Measurements from ENCODE around the gene SLC12A5. TPM values are rescaled to one million over a fixed set of nuclear protein-coding genes. Genes with fewer than 3 reads are reported as not detected.

Gene SLC12A5
- total and polyA plus RNA-seq, 2 of the 4 experiments (the other 2 are of a cell fraction): 2.2 TPM; not detected in 1

DNA sequence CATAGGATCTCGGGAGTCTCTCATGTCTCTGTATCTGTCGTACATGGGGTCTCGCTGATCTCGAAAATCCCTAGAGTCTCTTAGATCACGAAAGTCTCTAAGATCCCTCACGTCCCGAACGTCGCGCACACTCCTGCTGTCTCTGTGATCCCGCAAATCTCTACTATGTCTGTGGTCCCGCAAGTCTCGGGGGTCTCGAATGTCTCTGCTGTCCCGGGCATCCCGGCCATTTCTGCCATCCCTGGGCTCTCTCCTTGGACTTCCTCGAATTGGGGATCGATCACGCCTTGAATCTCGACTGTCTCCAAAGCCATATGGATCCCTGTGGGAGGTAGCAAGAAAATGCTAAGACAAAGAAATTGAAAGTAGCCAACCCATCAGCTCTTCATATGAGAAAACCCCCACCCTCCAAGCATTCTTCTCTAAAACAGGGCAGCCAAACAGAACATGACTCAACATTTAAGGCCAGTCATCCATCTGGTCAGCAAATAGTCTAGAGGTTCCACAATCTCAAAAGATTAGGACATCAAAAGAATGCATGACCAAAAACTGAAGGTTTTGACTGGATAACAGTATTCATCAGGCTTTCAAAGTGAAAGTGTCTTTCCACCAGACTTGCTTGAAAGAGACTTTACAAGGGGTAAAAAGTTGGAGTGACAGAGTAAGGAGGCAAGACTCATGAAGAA lies 41.3 kb downstream of the SLC12A5 start:
- Histone ChIP-seq H3K4me3 (ENCODE audit: insufficient read depth, low read depth, low read length) (no peak overlapping the region), H3K9me3 (ENCODE audit: control insufficient read depth, insufficient read depth, low read length) (no peaks in the 10 kb centered on the region), H4K20me1 (ENCODE audit: insufficient read depth, low read length) (peaks cover 26% of the 10 kb centered on the region), H3K9ac (ENCODE audit: low read depth, low read length) (no peak overlapping the region), H3K9me1 (ENCODE audit: insufficient read depth, low read length) (peaks cover 10% of the 10 kb centered on the region), H4K8ac (ENCODE audit: low read depth in 2 of 2, low read length in 2 of 2) (no peak overlapping the region), H3K4ac (ENCODE audit: low read depth, low read length) (0 out of 2 replicates have a peak overlapping the region, but pooled peaks have one; percentile 27), H2AFZ (replicated peaks; ENCODE audit: low read length, poor library complexity) (no peak overlapping the region), H2AK5ac (ENCODE audit: low read depth, low read length) (no peak overlapping the region), H2BK15ac (ENCODE audit: low read depth, low read length) (no peak overlapping the region), H4K91ac (ENCODE audit: insufficient read depth, low read depth, low read length) (no peak overlapping the region), H3K36me3 (ENCODE audit: control insufficient read depth, insufficient read depth, low read length) (peaks cover 33% of the 10 kb centered on the region), H3K23ac (ENCODE audit: low read depth, low read length) (no peak overlapping the region), H4K5ac (ENCODE audit: low read depth, low read length) (no peak overlapping the region), H3K79me1 (ENCODE audit: low read depth in 1 of 2, low read length in 2 of 2) (peaks cover 15 to 48% of the 10 kb centered on the region in 2 experiments), H2BK5ac (ENCODE audit: low read depth, low read length, poor library complexity, severe bottlenecking) (no peak overlapping the region), H2AK9ac (replicated peaks; ENCODE audit: low read depth, low read length, poor library complexity) (peak overlapping the region; percentile 13), H3K27ac (ENCODE audit: insufficient read depth, low read length) (peak overlapping the region; percentile 40; the same call in 1 of the 2 replicates), H3K14ac (replicated peaks; ENCODE audit: low read depth, low read length) (no peak overlapping the region), H3K18ac (ENCODE audit: low read depth, low read length) (no peak overlapping the region), H3K27me3 (ENCODE audit: control insufficient read depth, insufficient read depth, low read length) (no peaks in the 10 kb centered on the region), H2BK20ac (ENCODE audit: low read depth, low read length) (no peak overlapping the region), H2BK120ac (ENCODE audit: low read depth, low read length) (no peak overlapping the region), H3K4me1 (ENCODE audit: control insufficient read depth, insufficient read depth, low read length) (peaks cover 2% of the 10 kb centered on the region; the same call in 1 of the 2 replicates), H3K56ac (ENCODE audit: extremely low read depth, insufficient read depth, low read length) (no peak overlapping the region), H3K4me2 (ENCODE audit: low read depth, low read length) (peak overlapping the region; percentile 50; the same call in 1 of the 2 replicates)
- in situ Hi-C loops (cut with MboI; ENCODE audit: low sequenced_read_pairs) (no loop called here), intact Hi-C loops (cut with micrococcal nuclease) (loop anchor here (2.0 kb wide), 1 partner anchor 14 kb away; no protein-coding TSS in a partner anchor), dilution Hi-C loops (cut with HindIII; ENCODE audit: low sequenced_read_pairs, unreplicated experiment) (no loop called here)
- no TSS peak for BruUV-seq (replicated peaks)
- ATAC-seq (ENCODE audit: low read depth): peak; percentile 96
- DNase-seq: peak; percentile 86
- peak; percentile 79 for TF ChIP-seq MAFK (IDR thresholded peaks at IDR 0.05; ENCODE audit: low read depth, low read length)
- TF ChIP-seq CEBPB (IDR thresholded peaks at IDR 0.05; ENCODE audit: low read depth, low read length): peak; percentile 69; the same call in 1 of the 2 replicates
- TF ChIP-seq, protein P1, sequence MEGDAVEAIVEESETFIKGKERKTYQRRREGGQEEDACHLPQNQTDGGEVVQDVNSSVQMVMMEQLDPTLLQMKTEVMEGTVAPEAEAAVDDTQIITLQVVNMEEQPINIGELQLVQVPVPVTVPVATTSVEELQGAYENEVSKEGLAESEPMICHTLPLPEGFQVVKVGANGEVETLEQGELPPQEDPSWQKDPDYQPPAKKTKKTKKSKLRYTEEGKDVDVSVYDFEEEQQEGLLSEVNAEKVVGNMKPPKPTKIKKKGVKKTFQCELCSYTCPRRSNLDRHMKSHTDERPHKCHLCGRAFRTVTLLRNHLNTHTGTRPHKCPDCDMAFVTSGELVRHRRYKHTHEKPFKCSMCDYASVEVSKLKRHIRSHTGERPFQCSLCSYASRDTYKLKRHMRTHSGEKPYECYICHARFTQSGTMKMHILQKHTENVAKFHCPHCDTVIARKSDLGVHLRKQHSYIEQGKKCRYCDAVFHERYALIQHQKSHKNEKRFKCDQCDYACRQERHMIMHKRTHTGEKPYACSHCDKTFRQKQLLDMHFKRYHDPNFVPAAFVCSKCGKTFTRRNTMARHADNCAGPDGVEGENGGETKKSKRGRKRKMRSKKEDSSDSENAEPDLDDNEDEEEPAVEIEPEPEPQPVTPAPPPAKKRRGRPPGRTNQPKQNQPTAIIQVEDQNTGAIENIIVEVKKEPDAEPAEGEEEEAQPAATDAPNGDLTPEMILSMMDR (conservative IDR thresholded peaks at IDR 0.05; ENCODE audit: low read depth, low read length): no peak
- TF ChIP-seq MAZ (IDR thresholded peaks at IDR 0.05; ENCODE audit: borderline replicate concordance, low read depth, low read length): no peak
- TF ChIP-seq NFE2L2 (IDR thresholded peaks at IDR 0.05; ENCODE audit: low read depth, low read length): peak; percentile 75
- TF ChIP-seq, protein P2, sequence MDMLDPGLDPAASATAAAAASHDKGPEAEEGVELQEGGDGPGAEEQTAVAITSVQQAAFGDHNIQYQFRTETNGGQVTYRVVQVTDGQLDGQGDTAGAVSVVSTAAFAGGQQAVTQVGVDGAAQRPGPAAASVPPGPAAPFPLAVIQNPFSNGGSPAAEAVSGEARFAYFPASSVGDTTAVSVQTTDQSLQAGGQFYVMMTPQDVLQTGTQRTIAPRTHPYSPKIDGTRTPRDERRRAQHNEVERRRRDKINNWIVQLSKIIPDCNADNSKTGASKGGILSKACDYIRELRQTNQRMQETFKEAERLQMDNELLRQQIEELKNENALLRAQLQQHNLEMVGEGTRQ (IDR thresholded peaks at IDR 0.05; ENCODE audit: low read depth, low read length): no peak
- TF ChIP-seq POLR2A (IDR thresholded peaks at IDR 0.05; ENCODE audit: low read depth, low read length): no peak
- no peak for TF ChIP-seq SMC3 (IDR thresholded peaks at IDR 0.05; ENCODE audit: low read depth, low read length)
- peak; percentile 59 for TF ChIP-seq FOS (IDR thresholded peaks at IDR 0.05; ENCODE audit: low read depth, low read length)
- TF ChIP-seq BHLHE40 (IDR thresholded peaks at IDR 0.05; ENCODE audit: low read depth, low read length): peak; percentile 31; the same call in 1 of the 2 replicates
- CTCF ChIA-PET: interaction anchor here (2.0 kb wide), 1 partner anchor 12 kb away, joined by 10 read pairs; no protein-coding TSS in a partner anchor
- 97% methylated on average over 9 of the region's 20 CpGs; no CpG with 5 or more reads in 1 of the 2 experiments for WGBS, 2 experiments (ENCODE audit: extremely low coverage in 2 of 2, insufficient read length in 1 of 2)
- POLR2A ChIA-PET (ENCODE audit: unreplicated experiment): no interaction called here
